Lung (tissue), 5 donors: ENCODE data around the gene ATP8B1. TPM values are rescaled to one million over a fixed set of nuclear protein-coding genes. Genes with fewer than 3 reads are reported as not detected.

Experiments
- polyA plus RNA-seq, 2 donors: library from polyadenylated mRNA; stranded (reverse); fragments of 200-250 nt; gene quantifications; one replicate each; pipeline ENCODE4 v1.2.1, GENCODE V29; 2013
- small RNA-seq: library from RNA; depleted of rRNA; stranded (forward); fragments of <200 nt; gene quantifications from one replicate; pipeline ENCODE3, GENCODE V24; 2014; ENCODE audit warnings: low replicate concordance
- total RNA-seq, 2 donors: library from RNA; depleted of rRNA in 1 of 2; stranded (reverse); fragments of >200 nt in 1 of 2; gene quantifications; one replicate each; pipeline ENCODE4 v1.2.1, GENCODE V29; 2014 to 2021
- donor health status: Bipolar disorder and iron deficiency.
- donor health status: healthy.
- donor health status: DM: yes; HTN: yes; CAD: no.

ATP8B1 gene
- total and polyA plus RNA-seq, 4 donors = 7.3 to 42.0 (median 18.2) TPM

Small RNA genes lying within 50 kb of the gene (small RNA-seq; reads per million reads assigned to genes)
- not detected for gene RNU6-742P

Other genes starting within 250 kb of the ATP8B1 start
- 100 to 1,000 TPM in 1 of 2 donors, 10 to 100 TPM in 1; 28.3 to 107 TPM for gene FECH, start 216.6 kb downstream of the ATP8B1 start, total RNA-seq
- gene FECH, start 216.6 kb downstream of the ATP8B1 start, polyA plus RNA-seq = 10 to 100 TPM in 1 of 2 donors, 1 to 10 TPM in 1; 4.5 to 12.5 TPM
- gene NARS1, start 181.5 kb downstream of the ATP8B1 start, total RNA-seq = 100 to 1,000 TPM in 1 of 2 donors, 10 to 100 TPM in 1; 86.4 to 103 TPM
- 10 to 100 TPM; 81.1 to 88.6 TPM for gene NARS1, start 181.5 kb downstream of the ATP8B1 start, polyA plus RNA-seq
- gene NEDD4L, start 240.9 kb upstream of the ATP8B1 start, total RNA-seq = 100 to 1,000 TPM; 177 to 308 TPM
- 100 to 1,000 TPM in 1 of 2 donors, 10 to 100 TPM in 1; 40.2 to 118 TPM for gene NEDD4L, start 240.9 kb upstream of the ATP8B1 start, polyA plus RNA-seq